ENCODE data around the gene PRPF19. TPM values are rescaled to one million over a fixed set of nuclear protein-coding genes. Genes with fewer than 3 reads are reported as not detected.

Gene PRPF19
- total RNA-seq, 1 experiment from 2014 or later = 115 TPM

DNA sequence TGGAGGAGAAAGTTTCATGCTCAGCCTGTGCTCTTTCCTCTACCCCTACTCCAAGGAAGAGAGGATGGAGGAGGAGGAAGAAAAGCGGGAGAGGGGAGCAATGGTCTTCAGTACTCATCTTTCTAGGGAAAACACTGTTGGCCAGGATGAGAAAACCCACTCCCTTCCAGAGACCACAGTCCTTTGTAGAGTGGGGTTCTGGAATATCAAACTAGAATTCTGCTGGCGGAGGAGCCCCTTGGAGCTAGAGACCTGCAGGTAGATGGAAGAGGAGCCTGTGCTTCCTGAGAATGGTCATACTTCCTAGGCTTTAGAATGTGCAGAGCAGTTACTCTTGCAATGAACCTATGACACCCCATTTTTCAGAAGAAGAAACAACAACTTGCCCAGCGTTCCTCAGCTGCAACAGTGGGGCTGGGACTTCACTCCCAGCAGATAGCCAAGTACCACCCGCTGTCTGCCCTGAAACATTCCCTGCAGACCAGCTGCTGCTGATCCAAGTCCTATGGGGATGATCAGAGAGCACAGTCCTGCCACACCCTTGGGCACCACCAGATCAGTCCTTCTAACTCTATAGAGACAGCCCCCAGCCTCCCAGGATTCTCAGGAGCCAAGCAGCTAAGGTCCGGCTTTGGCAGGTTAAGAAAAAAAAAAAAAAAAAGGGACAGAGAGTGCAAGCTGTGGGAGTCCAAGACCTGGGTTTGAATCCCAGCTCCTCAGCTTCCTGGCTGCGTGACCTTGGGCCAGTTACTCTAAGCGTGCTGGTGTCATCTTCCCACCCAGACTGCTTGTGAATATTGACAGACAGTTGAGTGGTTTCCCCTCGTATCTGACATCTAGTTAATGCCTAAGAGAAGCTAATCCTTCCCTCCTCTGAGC, 51.3 kb downstream of the PRPF19 start:
- no TSS peak for BruUV-seq (replicated peaks)

DNA sequence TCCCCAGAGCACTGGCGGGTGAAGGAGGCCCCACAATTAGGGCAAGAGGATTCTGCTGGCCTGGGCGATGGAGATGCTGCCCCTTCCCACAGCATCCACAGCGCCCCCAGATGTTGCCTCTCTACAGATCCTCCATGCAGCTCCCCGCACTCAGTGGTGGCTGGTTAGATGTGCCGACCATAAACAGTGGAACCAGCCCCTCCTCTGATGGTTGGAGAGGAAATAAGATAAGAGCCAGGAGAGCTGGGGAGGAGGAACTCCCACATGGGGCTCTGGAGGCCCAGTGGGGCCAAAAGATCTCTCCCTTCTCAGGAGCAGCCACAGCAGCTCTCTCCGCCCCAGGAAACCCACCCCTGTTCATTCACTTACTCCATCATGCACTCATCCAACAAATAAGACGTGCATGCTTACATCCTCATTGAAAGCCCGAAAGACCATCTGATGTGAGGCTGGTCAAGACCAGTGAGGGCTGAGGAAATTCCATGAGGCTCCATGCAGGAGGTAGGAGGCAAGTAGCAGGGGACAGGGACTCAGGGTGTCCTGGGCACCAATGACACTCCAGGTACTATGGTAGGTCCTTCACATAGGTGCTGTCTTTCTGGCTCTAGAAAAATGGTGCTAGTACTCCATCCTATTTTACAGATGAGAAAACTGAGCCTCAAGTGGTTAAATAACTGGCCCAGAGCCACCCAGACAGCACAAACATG, 52.1 kb downstream of the PRPF19 start:
- ChIA-PET POLR2A (no interaction called here), CTCF (no interaction called here)
- TF ChIP-seq, protein P1, sequence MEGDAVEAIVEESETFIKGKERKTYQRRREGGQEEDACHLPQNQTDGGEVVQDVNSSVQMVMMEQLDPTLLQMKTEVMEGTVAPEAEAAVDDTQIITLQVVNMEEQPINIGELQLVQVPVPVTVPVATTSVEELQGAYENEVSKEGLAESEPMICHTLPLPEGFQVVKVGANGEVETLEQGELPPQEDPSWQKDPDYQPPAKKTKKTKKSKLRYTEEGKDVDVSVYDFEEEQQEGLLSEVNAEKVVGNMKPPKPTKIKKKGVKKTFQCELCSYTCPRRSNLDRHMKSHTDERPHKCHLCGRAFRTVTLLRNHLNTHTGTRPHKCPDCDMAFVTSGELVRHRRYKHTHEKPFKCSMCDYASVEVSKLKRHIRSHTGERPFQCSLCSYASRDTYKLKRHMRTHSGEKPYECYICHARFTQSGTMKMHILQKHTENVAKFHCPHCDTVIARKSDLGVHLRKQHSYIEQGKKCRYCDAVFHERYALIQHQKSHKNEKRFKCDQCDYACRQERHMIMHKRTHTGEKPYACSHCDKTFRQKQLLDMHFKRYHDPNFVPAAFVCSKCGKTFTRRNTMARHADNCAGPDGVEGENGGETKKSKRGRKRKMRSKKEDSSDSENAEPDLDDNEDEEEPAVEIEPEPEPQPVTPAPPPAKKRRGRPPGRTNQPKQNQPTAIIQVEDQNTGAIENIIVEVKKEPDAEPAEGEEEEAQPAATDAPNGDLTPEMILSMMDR (IDR thresholded peaks at IDR 0.05; ENCODE audit: unreplicated experiment) = no peak
- Mint-ChIP-seq H3K27ac (ENCODE audit: low read depth, unreplicated experiment) (no peak overlapping the region), H3K9me3 (ENCODE audit: unreplicated experiment) (no peaks in the 10 kb centered on the region), H3K4me1 (ENCODE audit: insufficient read depth, unreplicated experiment) (no peaks in the 10 kb centered on the region), H3K27me3 (ENCODE audit: insufficient read depth, unreplicated experiment) (no peaks in the 10 kb centered on the region), H3K36me3 (ENCODE audit: insufficient read depth, unreplicated experiment) (peaks cover 20% of the 10 kb centered on the region), H3K4me3 (ENCODE audit: unreplicated experiment) (no peak overlapping the region)
- intact Hi-C loops (cut with micrococcal nuclease) = no loop called here
- no peak for DNase-seq (ENCODE audit: unreplicated experiment)
- no TSS peak for BruUV-seq (replicated peaks)

More for the DNA sequence above, 51.3 kb downstream of the PRPF19 start:
- DNase-seq (ENCODE audit: unreplicated experiment) = no peak
- H3K27ac Mint-ChIP-seq (ENCODE audit: low read depth, unreplicated experiment) = no peak overlapping the region
- TF ChIP-seq, protein P1 (IDR thresholded peaks at IDR 0.05; ENCODE audit: unreplicated experiment) = no peak
- no peaks in the 10 kb centered on the region for H3K4me1 Mint-ChIP-seq (ENCODE audit: insufficient read depth, unreplicated experiment)
- ChIA-PET CTCF (interaction anchor here (0.6 to 1.0 kb wide), 5 partner anchors 11 to 44 kb away, joined by 3 to 6 read pairs (median 5); no protein-coding TSS in a partner anchor), POLR2A (interaction anchor here (0.6 kb wide), 1 partner anchor 35 kb away, joined by 3 read pairs; no protein-coding TSS in a partner anchor)
- no peaks in the 10 kb centered on the region for H3K27me3 Mint-ChIP-seq (ENCODE audit: insufficient read depth, unreplicated experiment)
- H3K4me3 Mint-ChIP-seq (ENCODE audit: unreplicated experiment) = no peak overlapping the region
- peaks cover 15% of the 10 kb centered on the region for H3K36me3 Mint-ChIP-seq (ENCODE audit: insufficient read depth, unreplicated experiment)
- H3K9me3 Mint-ChIP-seq (ENCODE audit: unreplicated experiment) = no peaks in the 10 kb centered on the region
- intact Hi-C loops (cut with micrococcal nuclease) = no loop called here

DNA sequence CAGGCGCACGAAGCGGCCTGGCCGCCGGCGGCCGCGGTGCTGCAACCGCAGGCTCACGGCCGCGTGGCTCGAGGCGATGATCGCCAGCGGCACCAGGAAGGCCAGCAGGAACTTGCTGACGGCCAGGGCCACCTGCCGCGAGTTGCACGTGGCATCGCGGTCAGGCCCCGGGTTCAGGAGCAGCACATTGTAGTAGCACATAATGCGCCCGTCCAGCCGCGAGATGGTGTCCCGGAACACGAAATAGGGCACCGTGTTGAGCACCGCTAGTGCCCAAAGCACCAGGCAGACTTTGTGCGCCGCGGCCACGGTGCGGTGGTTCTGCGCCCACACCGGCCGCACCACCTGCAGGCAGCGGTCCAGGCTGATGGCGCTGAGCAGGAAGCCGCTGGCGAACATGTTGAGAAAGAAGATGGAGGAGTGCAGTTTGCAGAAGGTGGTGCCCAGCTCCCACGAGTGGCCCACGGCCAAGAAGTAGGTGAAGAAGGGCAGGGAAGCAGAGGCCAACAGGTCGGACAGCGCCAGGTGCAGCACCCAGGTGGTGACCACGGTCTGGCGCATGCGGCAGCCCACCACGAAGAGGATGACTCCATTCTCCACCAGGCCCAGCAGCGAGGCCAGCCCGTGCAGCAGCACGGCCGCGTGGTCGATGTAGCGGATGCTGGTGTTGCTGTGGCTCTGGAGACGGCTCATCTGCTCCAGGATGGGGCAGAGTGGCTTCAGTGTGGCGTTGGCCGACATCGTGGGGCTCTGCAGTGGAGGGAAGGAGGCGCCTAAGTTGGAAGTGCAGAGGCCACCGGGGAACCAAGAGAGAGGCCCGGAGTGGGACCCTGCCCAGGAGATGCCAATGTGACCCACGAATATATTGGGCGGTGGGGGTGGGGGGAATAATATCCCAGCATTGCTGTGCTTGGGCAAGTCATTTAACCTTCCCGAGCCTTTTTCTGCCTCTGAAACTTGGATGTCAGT, 53.1 kb downstream of the PRPF19 start:
- ChIA-PET POLR2A (no interaction called here), CTCF (no interaction called here)
- no peaks in the 10 kb centered on the region for H3K27me3 Mint-ChIP-seq (ENCODE audit: insufficient read depth, unreplicated experiment)
- intact Hi-C loops (cut with micrococcal nuclease) = no loop called here
- H3K4me3 Mint-ChIP-seq (ENCODE audit: unreplicated experiment) = no peak overlapping the region
- no peaks in the 10 kb centered on the region for H3K9me3 Mint-ChIP-seq (ENCODE audit: unreplicated experiment)
- DNase-seq (ENCODE audit: unreplicated experiment) = no peak
- no peaks in the 10 kb centered on the region for H3K4me1 Mint-ChIP-seq (ENCODE audit: insufficient read depth, unreplicated experiment)
- H3K27ac Mint-ChIP-seq (ENCODE audit: low read depth, unreplicated experiment) = no peak overlapping the region
- peaks cover 25% of the 10 kb centered on the region for H3K36me3 Mint-ChIP-seq (ENCODE audit: insufficient read depth, unreplicated experiment)
- TF ChIP-seq, protein P1 (IDR thresholded peaks at IDR 0.05; ENCODE audit: unreplicated experiment) = no peak
- no TSS peak for BruUV-seq (replicated peaks)
